Measurements from ENCODE around the gene TUT1. TPM values are rescaled to one million over a fixed set of nuclear protein-coding genes. Genes with fewer than 3 reads are reported as not detected.
"Not testable (repeated sequence)": the region's sequence is repeated elsewhere in the genome, so short reads cannot be mapped to it uniquely, and the experiment has no call there.

The TUT1 gene
- total RNA-seq, 1 experiment from 2014 or later = 14.2 TPM

- in situ Hi-C loops (cut with HindIII; ENCODE audit: low pct_unique_long_range_greater_than_20kb, low sequenced_read_pairs); DNase-seq (ENCODE audit: low read depth): not testable (repeated sequence)
Measured at GRCh38 chr11:62585356-62585755, 6.0 kb downstream of the TUT1 start.

GRCh38 chr11:62581735-62582134 lies 9.6 kb downstream of the TUT1 start:
- DNase-seq (ENCODE audit: low read depth); in situ Hi-C loops (cut with HindIII; ENCODE audit: low pct_unique_long_range_greater_than_20kb, low sequenced_read_pairs): not testable (repeated sequence)

GRCh38 chr11:62580959-62581715 lies 10.2 kb downstream of the TUT1 start:
- DNase-seq (ENCODE audit: low read depth) = no peak
- in situ Hi-C loops (cut with HindIII; ENCODE audit: low pct_unique_long_range_greater_than_20kb, low sequenced_read_pairs) = no loop called here

- in situ Hi-C loops (cut with HindIII; ENCODE audit: low pct_unique_long_range_greater_than_20kb, low sequenced_read_pairs) = no loop called here
- no peak for DNase-seq (ENCODE audit: low read depth)
Measured at GRCh38 chr11:62579252-62579651, 12.1 kb downstream of the TUT1 start.

GRCh38 chr11:62578541-62578940 lies 12.8 kb downstream of the TUT1 start:
- in situ Hi-C loops (cut with HindIII; ENCODE audit: low pct_unique_long_range_greater_than_20kb, low sequenced_read_pairs) = no loop called here
- DNase-seq (ENCODE audit: low read depth) = no peak

GRCh38 chr11:62577046-62577714 lies 14.1 kb downstream of the TUT1 start:
- in situ Hi-C loops (cut with HindIII; ENCODE audit: low pct_unique_long_range_greater_than_20kb, low sequenced_read_pairs) = no loop called here
- no peak for DNase-seq (ENCODE audit: low read depth)

- in situ Hi-C loops (cut with HindIII; ENCODE audit: low pct_unique_long_range_greater_than_20kb, low sequenced_read_pairs) = no loop called here
- no peak for DNase-seq (ENCODE audit: low read depth)
Measured at GRCh38 chr11:62575837-62576236, 15.5 kb downstream of the TUT1 start.

GRCh38 chr11:62575156-62575555 lies 16.2 kb downstream of the TUT1 start:
- no peak for DNase-seq (ENCODE audit: low read depth)
- in situ Hi-C loops (cut with HindIII; ENCODE audit: low pct_unique_long_range_greater_than_20kb, low sequenced_read_pairs) = no loop called here

- DNase-seq (ENCODE audit: low read depth) = peak; percentile 23
Measured at GRCh38 chr11:62574363-62575071, 16.8 kb downstream of the TUT1 start.

GRCh38 chr11:62573592-62574362 lies 17.5 kb downstream of the TUT1 start, which contains the start of gene EEF1G:
Gene EEF1G (minus strand): TSS chr11:62573891. CDS start chr11:62573842, 49 bp downstream.
- peak; percentile 99 for DNase-seq (ENCODE audit: low read depth)
- in situ Hi-C loops (cut with HindIII; ENCODE audit: low pct_unique_long_range_greater_than_20kb, low sequenced_read_pairs) = no loop called here

More at GRCh38 chr11:62574363-62575071, 16.8 kb downstream of the TUT1 start:
- in situ Hi-C loops (cut with HindIII; ENCODE audit: low pct_unique_long_range_greater_than_20kb, low sequenced_read_pairs) = no loop called here

- in situ Hi-C loops (cut with HindIII; ENCODE audit: low pct_unique_long_range_greater_than_20kb, low sequenced_read_pairs) = no loop called here
- no peak for DNase-seq (ENCODE audit: low read depth)
Measured at GRCh38 chr11:62573006-62573591, 18.2 kb downstream of the TUT1 start.

GRCh38 chr11:62572431-62572830 lies 18.9 kb downstream of the TUT1 start:
- in situ Hi-C loops (cut with HindIII; ENCODE audit: low pct_unique_long_range_greater_than_20kb, low sequenced_read_pairs) = no loop called here

GRCh38 chr11:62571493-62571892 lies 19.8 kb downstream of the TUT1 start:
- in situ Hi-C loops (cut with HindIII; ENCODE audit: low pct_unique_long_range_greater_than_20kb, low sequenced_read_pairs) = not testable (repeated sequence)

More at GRCh38 chr11:62572431-62572830, 18.9 kb downstream of the TUT1 start:
- DNase-seq (ENCODE audit: low read depth) = no peak

GRCh38 chr11:62570903-62571302 lies 20.4 kb downstream of the TUT1 start:
- DNase-seq (ENCODE audit: low read depth); in situ Hi-C loops (cut with HindIII; ENCODE audit: low pct_unique_long_range_greater_than_20kb, low sequenced_read_pairs): not testable (repeated sequence)

More at GRCh38 chr11:62571493-62571892, 19.8 kb downstream of the TUT1 start:
- not testable (repeated sequence) for DNase-seq (ENCODE audit: low read depth)

- in situ Hi-C loops (cut with HindIII; ENCODE audit: low pct_unique_long_range_greater_than_20kb, low sequenced_read_pairs) = no loop called here
- no peak for DNase-seq (ENCODE audit: low read depth)
Measured at GRCh38 chr11:62569611-62570010, 21.7 kb downstream of the TUT1 start.

GRCh38 chr11:62567018-62567633 lies 24.2 kb downstream of the TUT1 start:
- in situ Hi-C loops (cut with HindIII; ENCODE audit: low pct_unique_long_range_greater_than_20kb, low sequenced_read_pairs) = no loop called here

GRCh38 chr11:62566247-62566646 lies 25.1 kb downstream of the TUT1 start:
- in situ Hi-C loops (cut with HindIII; ENCODE audit: low pct_unique_long_range_greater_than_20kb, low sequenced_read_pairs) = no loop called here
- DNase-seq (ENCODE audit: low read depth) = no peak

More at GRCh38 chr11:62567018-62567633, 24.2 kb downstream of the TUT1 start:
- no peak for DNase-seq (ENCODE audit: low read depth)

Measured in Caki2 (cell line).